MM.1S (cell line): ENCODE data around the gene CRHBP.

Experiments used
- DNase-seq: peaks from one replicate; pipeline ENCODE4 v3.0.0-alpha.2; 2015
- H2AFZ ChIP-seq: fragments of 300-600 bp; sonication (generic); 2 replicates; pipeline ENCODE4 v1.6.0; 2016; ENCODE audit warnings: antibody characterized with exemption, low read length
- H3F3A ChIP-seq: fragments of 300-600 bp; sonication (generic); 2 replicates; pipeline ENCODE4 v1.6.1; 2016; ENCODE audit warnings: mild to moderate bottlenecking, antibody characterized with exemption, low read length, moderate library complexity, mixed read lengths; ENCODE audit not compliant: insufficient read depth
- H3K27ac ChIP-seq: fragments of 300-600 bp; sonication (generic); 2 replicates; pipeline ENCODE4 v1.5.1; 2016; ENCODE audit warnings: mild to moderate bottlenecking, low read length
- H3K27me3 ChIP-seq: fragments of 300-600 bp; sonication (generic); replicated peaks from 2 replicates; pipeline ENCODE4 v1.6.0; 2016; ENCODE audit warnings: low read length; ENCODE audit not compliant: insufficient read depth
- H3K36me3 ChIP-seq: fragments of 300-600 bp; sonication (generic); replicated peaks from 2 replicates; pipeline ENCODE4 v1.6.1; 2016; ENCODE audit warnings: mild to moderate bottlenecking, low read length, mixed read lengths; ENCODE audit not compliant: insufficient read depth
- H3K4me1 ChIP-seq: fragments of 300-600 bp; sonication (generic); 2 replicates; pipeline ENCODE4 v1.6.1; 2016; ENCODE audit warnings: low read length, mixed read lengths
- H3K4me2 ChIP-seq: fragments of 300-600 bp; sonication (generic); 2 replicates; pipeline ENCODE4 v1.6.0; 2016; ENCODE audit warnings: low read depth, low read length
- H3K4me3 ChIP-seq: fragments of 300-600 bp; sonication (generic); 2 replicates; pipeline ENCODE4 v1.5.1; 2016; ENCODE audit warnings: low read length, mixed read lengths
- H3K79me2 ChIP-seq: fragments of 300-600 bp; sonication (generic); 2 replicates; pipeline ENCODE4 v1.6.1; 2016; ENCODE audit warnings: mixed run types, low read length, mixed read lengths
- H3K9ac ChIP-seq: fragments of 300-600 bp; sonication (generic); 2 replicates; pipeline ENCODE4 v1.6.1; 2016; ENCODE audit warnings: low read length, mixed read lengths
- H3K9me2 ChIP-seq: fragments of 300-600 bp; sonication (generic); replicated peaks from 2 replicates; pipeline ENCODE4 v1.6.1; 2016; ENCODE audit warnings: mild to moderate bottlenecking, low read length, mixed read lengths; ENCODE audit not compliant: insufficient read depth
- H3K9me3 ChIP-seq: fragments of 300-600 bp; sonication (generic); replicated peaks from 2 replicates; pipeline ENCODE4 v1.6.1; 2016; ENCODE audit warnings: mild to moderate bottlenecking, low read length, mixed read lengths; ENCODE audit not compliant: insufficient read depth
- H4K20me1 ChIP-seq: fragments of 300-600 bp; sonication (generic); 2 replicates; pipeline ENCODE4 v1.6.1; 2016; ENCODE audit warnings: mild to moderate bottlenecking, low read length, moderate library complexity, mixed read lengths; ENCODE audit not compliant: insufficient read depth
- CTCF ChIP-seq: fragments of 300-600 bp; sonication (generic); IDR thresholded peaks from 2 replicates; pipeline ENCODE4 v1.5.1; 2016; ENCODE audit warnings: antibody characterized with exemption, low read length, mixed read lengths
- EZH2 ChIP-seq: fragments of 300-600 bp; sonication (generic); optimal IDR thresholded peaks from 2 replicates; pipeline ENCODE3; 2017; ENCODE audit warnings: low read depth, mild to moderate bottlenecking, antibody characterized with exemption, low read length, mixed read lengths
- EZH2phosphoT487 ChIP-seq: fragments of 300-600 bp; sonication (generic); IDR thresholded peaks from 2 replicates; pipeline ENCODE4 v1.6.1; 2018; ENCODE audit warnings: antibody characterized with exemption, low read length

CRHBP gene

GRCh38 chr5:76971511-76971910 lies 18.7 kb downstream of the CRHBP start:
- Histone ChIP-seq H3K9me2 (no peaks in the 10 kb centered on the region), H3K27ac (no peak overlapping the region), H3K9ac (no peak overlapping the region), H3K4me3 (no peak overlapping the region), H4K20me1 (no peaks in the 10 kb centered on the region), H3K79me2 (no peaks in the 10 kb centered on the region), H3K4me2 (no peak overlapping the region), H3K27me3 (no peaks in the 10 kb centered on the region), H2AFZ (no peak overlapping the region), H3K9me3 (no peaks in the 10 kb centered on the region), H3K4me1 (no peaks in the 10 kb centered on the region), H3K36me3 (no peaks in the 10 kb centered on the region), H3F3A (no peaks in the 10 kb centered on the region)
- TF ChIP-seq CTCF (no peak), EZH2phosphoT487 (no peak), EZH2 (no peak)
- no peak for DNase-seq

GRCh38 chr5:76972689-76973088 lies 19.8 kb downstream of the CRHBP start:
- H4K20me1 ChIP-seq, result no peaks in the 10 kb centered on the region
- no peak overlapping the region for H2AFZ ChIP-seq
- H3K4me1 ChIP-seq, result no peaks in the 10 kb centered on the region
- H3K36me3 ChIP-seq, result no peaks in the 10 kb centered on the region
- no peaks in the 10 kb centered on the region for H3F3A ChIP-seq
- H3K27ac ChIP-seq, result no peak overlapping the region
- no peaks in the 10 kb centered on the region for H3K27me3 ChIP-seq
- no peak overlapping the region for H3K4me3 ChIP-seq
- H3K9me2 ChIP-seq, result no peaks in the 10 kb centered on the region
- no peak for DNase-seq
- H3K4me2 ChIP-seq, result no peak overlapping the region
- no peak overlapping the region for H3K9ac ChIP-seq
- H3K9me3 ChIP-seq, result no peaks in the 10 kb centered on the region
- H3K79me2 ChIP-seq, result no peaks in the 10 kb centered on the region
- TF ChIP-seq CTCF, result no peak
- TF ChIP-seq EZH2, result no peak
- TF ChIP-seq EZH2phosphoT487, result no peak

- no peak for TF ChIP-seq CTCF
- no peak for TF ChIP-seq EZH2
- TF ChIP-seq EZH2phosphoT487, result no peak
- Histone ChIP-seq H3K4me1 (no peaks in the 10 kb centered on the region), H3K4me3 (no peak overlapping the region), H3K9ac (no peak overlapping the region), H3K4me2 (no peak overlapping the region), H3K79me2 (no peaks in the 10 kb centered on the region), H3K9me2 (no peaks in the 10 kb centered on the region), H3K9me3 (no peaks in the 10 kb centered on the region), H4K20me1 (no peaks in the 10 kb centered on the region), H3F3A (no peaks in the 10 kb centered on the region), H3K27me3 (no peaks in the 10 kb centered on the region), H3K36me3 (no peaks in the 10 kb centered on the region), H3K27ac (no peak overlapping the region), H2AFZ (no peak overlapping the region)
- DNase-seq, result no peak
These were observed 21.9 kb downstream of the CRHBP start for GRCh38 chr5:76974785-76975184.
